GM21786 (cell line): ENCODE results near the gene ASB15.
"Not testable (repeated sequence)": the region's sequence is repeated elsewhere in the genome, so short reads cannot be mapped to it uniquely, and the experiment has no call there.

Source experiments
- ATAC-seq: cut with Tn5 transposase; IDR thresholded peaks from one replicate; pipeline ENCODE4 v1.9.1; 2021; ENCODE audit not compliant: unreplicated experiment

The ASB15 gene

GRCh38 chr7:123634011-123634573 lies 32.5 kb downstream of the ASB15 start:
- not testable (repeated sequence) for ATAC-seq

DNA sequence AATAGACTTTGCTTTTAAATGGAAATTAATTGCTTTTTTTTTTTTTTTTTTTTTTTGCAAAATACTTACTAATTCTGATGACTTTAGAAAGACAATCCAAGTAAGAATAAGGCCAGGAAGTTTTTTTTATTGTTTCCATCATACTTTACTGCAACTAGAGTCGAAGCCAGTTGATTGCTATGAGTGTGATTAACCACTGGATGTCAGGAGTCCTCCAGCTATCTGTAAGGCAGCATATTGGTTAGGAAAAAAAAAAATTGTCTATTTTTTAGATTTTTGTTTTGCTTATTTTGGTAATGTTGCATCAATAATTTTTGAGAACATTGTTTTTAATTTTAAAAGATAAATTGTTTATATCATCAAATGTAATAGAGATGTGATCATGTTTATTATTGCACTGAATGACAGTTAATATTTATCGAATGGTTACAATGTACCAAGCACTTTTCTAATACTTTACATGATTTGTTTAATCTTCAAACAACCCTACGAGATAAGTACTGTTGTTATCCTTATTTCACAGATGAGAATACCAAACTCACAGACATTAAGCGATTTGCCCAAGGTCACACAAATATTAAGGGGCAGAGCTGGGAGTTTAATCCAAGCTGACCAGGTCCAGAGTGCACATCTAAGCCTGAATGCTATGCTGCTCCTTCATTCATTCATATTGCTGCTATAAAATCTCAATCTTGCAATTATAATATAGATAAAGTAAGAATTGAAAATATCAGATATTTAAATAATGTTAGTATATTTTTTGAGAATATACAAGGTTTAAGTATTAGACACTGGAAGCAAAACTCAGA lies 34.1 kb downstream of the ASB15 start:
- ATAC-seq: no peak

DNA sequence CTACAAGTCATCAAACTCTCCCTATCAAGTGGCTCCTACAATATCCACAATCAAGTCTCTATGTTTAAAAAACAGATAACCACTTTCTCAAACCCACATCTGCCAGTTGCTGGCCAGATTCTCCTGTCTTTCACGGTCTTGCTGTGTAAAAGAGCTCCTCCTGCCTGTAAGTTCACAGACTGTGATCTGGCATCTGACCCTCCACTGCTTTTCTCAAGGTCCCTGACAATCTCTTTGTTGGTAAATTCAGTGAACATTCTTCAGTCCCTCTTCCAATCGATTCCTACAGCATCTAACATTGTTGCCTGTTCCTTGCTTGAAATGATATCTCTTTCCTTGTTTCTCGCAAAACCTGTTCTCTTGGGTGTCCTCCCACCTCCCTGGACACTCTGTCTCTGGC lies 35.6 kb downstream of the ASB15 start:
- no peak for ATAC-seq

GRCh38 chr7:123637878-123638277 lies 36.3 kb downstream of the ASB15 start:
- ATAC-seq: no peak

DNA sequence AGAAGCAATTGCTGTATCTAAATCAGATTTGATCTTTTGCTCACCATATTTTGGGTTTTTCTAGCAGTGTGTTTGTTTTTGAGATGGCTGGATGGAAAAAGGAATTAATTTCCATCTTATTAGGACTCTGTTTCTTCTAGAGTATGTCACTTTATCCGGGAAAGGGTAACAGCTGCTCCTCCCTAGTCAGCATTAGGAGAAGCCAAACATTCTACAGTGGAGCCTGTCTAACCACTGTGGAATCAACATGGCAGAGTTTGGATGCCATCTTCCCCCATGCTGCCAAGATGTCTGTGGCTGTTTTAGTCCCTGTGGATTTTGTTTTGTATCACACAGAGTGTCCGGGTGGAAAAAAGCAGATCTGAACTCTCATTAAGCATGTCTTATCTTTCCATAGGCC lies 38.0 kb downstream of the ASB15 start:
- ATAC-seq: no peak

DNA sequence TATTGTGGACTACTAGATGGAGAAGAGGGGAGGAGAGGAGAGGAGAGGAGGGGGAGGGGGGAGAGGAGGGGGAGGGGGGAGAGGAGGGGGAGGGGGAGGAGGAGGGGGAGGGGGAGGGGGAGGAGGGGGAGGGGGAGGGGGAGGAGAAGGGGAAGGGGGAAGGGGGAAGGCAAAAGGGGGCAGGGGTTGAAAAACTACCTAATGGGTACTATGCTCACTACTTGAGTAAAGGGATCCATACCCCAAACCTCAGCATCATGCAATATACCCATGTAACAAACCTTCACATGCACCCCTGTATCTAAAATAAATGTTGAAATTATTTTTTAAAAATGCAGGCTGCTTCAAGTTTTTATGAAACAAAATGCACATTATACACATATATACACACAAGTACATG lies 39.0 kb downstream of the ASB15 start:
- ATAC-seq: no peak

- ATAC-seq: no peak
Observed at GRCh38 chr7:123641901-123642300, 40.3 kb downstream of the ASB15 start.

GRCh38 chr7:123643495-123644441 lies 42.1 kb downstream of the ASB15 start:
- ATAC-seq: no peak

DNA sequence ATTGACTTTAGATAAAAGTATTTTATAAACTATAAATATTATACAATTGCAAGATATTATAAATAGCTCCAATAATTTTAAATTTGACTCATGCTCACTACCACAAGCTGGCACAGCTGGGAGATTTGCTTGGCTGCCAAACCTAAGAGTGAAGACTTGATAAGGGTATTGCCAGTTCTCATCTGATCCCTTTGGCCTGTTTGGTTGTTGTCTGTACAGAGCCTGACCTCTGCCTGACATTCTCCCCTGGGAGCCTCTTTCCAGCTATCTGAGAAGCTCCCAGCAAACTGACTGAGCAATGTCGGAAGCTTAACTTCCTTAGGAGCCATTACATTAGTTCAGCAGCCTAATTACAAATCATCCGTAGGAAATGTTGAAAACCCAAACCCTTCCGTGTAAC lies 43.9 kb downstream of the ASB15 start:
- no peak for ATAC-seq

- no peak for ATAC-seq
Observed at GRCh38 chr7:123647106-123647730, 45.6 kb downstream of the ASB15 start.

DNA sequence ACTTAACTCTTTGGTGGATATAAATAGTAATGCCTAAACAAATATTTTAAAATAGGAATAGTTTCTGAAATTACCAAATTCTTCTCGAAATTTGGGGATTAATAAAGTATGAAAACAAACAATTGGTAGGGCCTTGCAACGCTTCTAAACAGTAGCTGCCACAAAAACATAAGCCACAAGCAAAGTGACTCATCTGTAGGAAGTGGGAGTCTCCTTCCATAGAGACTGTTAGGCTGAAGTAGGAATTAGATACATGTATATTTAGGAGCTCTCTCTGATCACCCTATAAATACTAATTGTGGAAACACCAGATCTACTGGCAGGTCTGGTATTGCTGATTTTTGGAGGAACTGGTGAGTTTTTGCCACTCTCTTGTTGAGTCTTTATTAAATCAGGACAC lies 48.3 kb downstream of the ASB15 start:
- ATAC-seq: no peak

- ATAC-seq: no peak
Observed at GRCh38 chr7:123650595-123650994, 49.0 kb downstream of the ASB15 start.

- ATAC-seq: no peak
Observed at GRCh38 chr7:123652406-123652805, 50.8 kb downstream of the ASB15 start.

- no peak for ATAC-seq
Observed at GRCh38 chr7:123653162-123653561, 51.5 kb downstream of the ASB15 start.

DNA sequence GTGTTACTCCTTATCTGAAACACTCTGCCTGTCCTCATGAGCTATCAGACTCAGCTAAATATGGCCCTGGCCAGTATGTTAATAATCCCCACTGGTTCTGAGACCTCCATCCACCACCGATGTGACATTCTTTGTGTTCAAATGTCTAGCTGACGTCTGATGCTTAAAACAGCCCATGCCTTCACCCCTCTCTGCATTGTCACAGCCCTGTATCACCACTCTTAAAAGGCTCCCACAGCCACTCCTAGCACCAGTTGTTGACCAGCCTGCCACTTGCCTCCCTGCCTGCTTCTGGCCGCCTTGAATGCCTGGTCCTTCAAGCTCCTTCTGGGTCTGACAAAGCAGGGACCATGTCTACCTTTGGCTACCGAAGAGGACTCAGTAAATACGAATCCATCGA lies 54.0 kb downstream of the ASB15 start, which contains the start of gene LMOD2:
Gene LMOD2 (plus strand): TSS at position 253 of the 400 bp plus-strand sequence. CDS start 98 bp downstream, at position 351.
- no peak for ATAC-seq

DNA sequence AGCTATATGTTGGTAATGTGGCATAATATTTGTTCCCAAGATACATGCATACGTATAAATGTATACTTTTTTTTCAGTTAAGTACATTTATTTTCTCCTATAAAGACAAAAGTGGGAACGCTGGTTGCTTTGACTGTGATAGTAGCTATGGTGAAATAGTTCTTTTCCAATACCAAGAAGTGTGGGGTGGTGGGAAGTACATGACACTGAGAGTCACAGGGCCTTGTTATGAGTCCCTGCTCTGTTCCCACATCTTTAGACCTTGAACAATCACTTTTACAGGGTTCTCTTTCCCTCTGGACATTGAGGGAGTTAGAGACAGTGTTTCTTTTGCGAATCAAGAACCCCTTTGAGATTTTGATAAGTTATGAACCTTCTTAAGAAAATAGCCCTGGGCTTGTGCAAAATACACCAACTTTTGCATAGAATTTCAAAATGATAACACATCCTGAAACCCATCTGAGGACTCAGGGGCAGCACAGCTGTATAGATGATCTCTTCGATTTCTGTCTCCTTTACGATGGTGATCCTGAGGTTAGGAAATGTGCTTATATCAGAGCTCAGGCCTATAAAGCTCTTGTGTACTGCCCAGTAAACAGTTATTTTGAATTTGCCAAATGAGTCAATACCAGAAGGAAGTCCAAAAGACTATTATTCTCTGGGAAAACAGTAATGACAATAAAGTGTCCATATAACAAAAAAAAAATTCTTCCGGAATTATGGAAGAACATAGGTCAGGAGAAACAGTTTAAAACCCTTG lies 55.1 kb downstream of the ASB15 start:
- ATAC-seq: no peak

DNA sequence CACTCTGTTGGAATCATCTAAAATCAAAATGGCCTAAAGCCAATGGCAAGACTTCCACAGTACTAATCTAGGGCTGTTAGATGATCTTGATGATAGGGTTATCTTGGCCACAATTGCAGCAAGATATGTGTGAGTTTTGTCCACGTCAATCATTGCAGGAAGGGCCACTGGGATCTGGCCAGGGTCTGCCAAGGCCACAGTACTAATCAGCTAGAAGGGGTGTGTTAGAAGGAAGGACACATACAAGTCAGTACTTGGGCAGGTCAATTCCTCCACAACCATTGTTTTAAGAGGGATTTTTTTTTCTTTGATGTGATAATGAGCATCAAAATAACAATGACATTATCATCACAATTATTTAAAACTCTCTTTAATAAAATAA lies 55.7 kb downstream of the ASB15 start:
- ATAC-seq: no peak

- no peak for ATAC-seq
Observed at GRCh38 chr7:123658023-123658422, 56.4 kb downstream of the ASB15 start.

DNA sequence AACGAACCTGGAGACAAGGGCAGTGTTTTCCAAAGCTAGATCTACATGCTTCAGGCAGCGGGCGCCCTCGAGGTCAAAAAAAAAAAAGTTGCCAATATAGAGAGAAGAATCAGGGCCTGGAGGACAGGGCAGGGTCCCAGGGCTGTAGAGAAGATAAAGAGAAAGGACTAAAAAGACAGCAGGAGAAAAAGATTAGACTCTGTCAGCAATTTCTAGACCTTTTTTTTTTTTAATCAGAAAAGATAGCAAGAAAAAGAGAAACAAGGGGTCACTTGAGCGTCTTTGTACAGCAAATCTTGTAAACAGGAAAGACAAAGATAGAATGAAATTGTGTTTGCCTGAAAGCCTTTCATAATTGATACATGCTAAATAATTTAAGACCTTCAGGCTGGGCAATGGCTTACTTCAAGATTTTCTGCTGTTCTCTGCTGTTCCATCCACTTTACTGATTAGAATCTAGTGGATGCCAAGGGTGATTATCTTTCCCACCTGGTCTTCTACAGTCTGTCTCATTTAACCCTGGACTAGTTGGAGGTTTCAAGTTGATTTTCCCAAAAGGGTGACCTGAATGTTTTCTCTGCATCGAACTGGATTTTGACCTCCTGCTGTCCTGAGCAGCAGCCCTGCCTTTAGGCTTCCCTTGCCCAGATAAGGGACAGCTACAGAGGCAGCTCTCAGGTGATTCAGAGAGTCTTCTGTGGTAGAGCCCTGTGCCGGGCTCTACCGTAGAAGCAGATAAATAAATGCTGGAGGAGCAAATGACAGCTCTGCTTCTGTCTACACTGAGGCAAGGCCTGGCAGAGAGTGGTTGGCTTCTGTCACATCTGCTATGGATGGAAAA lies 59.1 kb downstream of the ASB15 start:
- no peak for ATAC-seq

DNA sequence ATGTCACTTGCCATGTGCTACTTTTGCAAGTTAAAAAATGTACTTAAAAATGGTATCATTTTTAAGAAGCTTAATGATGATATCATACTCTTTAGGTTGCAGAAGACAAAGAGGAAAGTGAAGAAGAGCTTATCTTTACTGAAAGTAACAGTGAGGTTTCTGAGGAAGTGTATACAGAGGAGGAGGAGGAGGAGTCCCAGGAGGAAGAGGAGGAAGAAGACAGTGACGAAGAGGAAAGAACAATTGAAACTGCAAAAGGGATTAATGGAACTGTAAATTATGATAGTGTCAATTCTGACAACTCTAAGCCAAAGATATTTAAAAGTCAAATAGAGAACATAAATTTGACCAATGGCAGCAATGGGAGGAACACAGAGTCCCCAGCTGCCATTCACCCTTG lies 60.1 kb downstream of the ASB15 start:
- no peak for ATAC-seq
